ENCODE results near the gene PRC1. TPM values are rescaled to one million over a fixed set of nuclear protein-coding genes. Genes with fewer than 3 reads are reported as not detected.

Gene PRC1
- polyA plus RNA-seq, 1 donor (not counting 4 experiments of a cell fraction or from before 2014, with no cell fraction given): 105 TPM

DNA sequence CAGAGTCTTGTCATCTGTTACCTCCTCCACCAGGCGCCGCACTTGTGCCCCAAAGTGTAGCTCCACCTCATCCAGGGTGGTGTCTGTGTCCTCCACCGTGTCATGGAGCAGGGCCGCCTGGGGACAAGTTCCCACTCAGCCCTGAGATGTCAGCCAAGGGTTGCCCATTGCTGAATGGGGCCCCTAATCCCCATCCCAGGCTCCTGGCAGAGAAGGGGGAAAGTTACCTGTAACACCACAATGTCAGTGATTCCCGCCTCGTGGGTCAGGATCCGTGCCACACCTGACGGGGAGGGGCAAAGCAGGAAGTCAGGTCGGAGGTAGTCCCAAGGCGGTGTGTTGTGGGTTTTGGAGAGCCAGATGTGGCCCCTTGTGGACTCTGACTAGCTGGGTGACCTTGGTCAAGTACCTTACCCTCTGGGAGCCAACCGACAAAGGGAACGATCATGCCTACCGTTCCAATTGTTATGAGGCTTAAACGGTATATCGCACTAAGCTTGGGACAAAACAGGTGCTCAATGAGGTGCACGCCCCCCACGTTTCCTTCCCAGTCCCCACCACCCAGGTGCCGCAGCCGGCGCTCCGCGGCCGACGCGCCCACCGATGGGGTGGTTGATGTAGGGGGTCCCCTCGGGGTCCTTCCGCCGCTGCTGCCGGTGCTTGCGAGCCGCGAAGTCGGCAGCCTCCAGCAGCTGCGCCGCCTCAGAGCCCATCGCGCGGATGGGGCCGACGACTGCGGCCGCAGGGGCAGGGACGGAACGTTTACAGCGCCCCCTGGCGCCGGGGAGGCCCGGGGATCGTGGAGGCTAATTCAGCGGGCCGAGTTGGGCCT, 62.3 kb downstream of the PRC1 start, which contains the start of gene HDDC3:
HDDC3 (minus strand) TSS at position 722 of the 832 bp plus-strand sequence; CDS start at position 713, 9 bp downstream.
- Histone ChIP-seq H3K27ac (ENCODE audit: control insufficient read depth, insufficient read depth, low read length) (peak within 1 kb of the TSS; percentile 83), H3K9ac (ENCODE audit: control insufficient read depth, extremely low read depth, insufficient read depth, low read length) (peak within 1 kb of the TSS; percentile 76), H3K4me2 (ENCODE audit: control insufficient read depth, extremely low read depth, insufficient read depth, low read depth, low read length) (peak within 1 kb of the TSS; percentile 90), H4K20me1 (ENCODE audit: control insufficient read depth, extremely low read depth, insufficient read depth, low read length) (no peaks in the 10 kb centered on the region), H3K36me3 (ENCODE audit: control insufficient read depth in 2 of 2, extremely low read depth in 1 of 2, insufficient read depth in 2 of 2, low read length in 2 of 2) (peaks cover 3 to 5% of the 10 kb centered on the region in 2 experiments), H3K4me3 (ENCODE audit: control insufficient read depth in 2 of 3, extremely low read depth in 1 of 3, insufficient read depth in 2 of 3, low read depth in 1 of 3, low read length in 3 of 3) (peak within 1 kb of the TSS; percentile 78 to 91 (median 89)), H3K27me3 (ENCODE audit: control insufficient read depth, extremely low read depth, insufficient read depth, low read length) (no peaks in the 10 kb centered on the region), H2AFZ (ENCODE audit: control insufficient read depth, low read length) (peak within 1 kb of the TSS; percentile 92), H3K9me1 (ENCODE audit: control insufficient read depth, extremely low read depth, insufficient read depth, low read length) (no peaks in the 10 kb centered on the region), H3K4me1 (ENCODE audit: control insufficient read depth, extremely low read depth, insufficient read depth, low read length) (peaks cover 39% of the 10 kb centered on the region), H3K9me3 (ENCODE audit: control insufficient read depth, low read depth, low read length) (no peaks in the 10 kb centered on the region), H3K79me2 (ENCODE audit: control insufficient read depth, insufficient read depth, low read length) (peaks cover 17% of the 10 kb centered on the region)
- no peak for TF ChIP-seq EZH2 (IDR thresholded peaks at IDR 0.05; ENCODE audit: low read length)
- TF ChIP-seq, protein P1, sequence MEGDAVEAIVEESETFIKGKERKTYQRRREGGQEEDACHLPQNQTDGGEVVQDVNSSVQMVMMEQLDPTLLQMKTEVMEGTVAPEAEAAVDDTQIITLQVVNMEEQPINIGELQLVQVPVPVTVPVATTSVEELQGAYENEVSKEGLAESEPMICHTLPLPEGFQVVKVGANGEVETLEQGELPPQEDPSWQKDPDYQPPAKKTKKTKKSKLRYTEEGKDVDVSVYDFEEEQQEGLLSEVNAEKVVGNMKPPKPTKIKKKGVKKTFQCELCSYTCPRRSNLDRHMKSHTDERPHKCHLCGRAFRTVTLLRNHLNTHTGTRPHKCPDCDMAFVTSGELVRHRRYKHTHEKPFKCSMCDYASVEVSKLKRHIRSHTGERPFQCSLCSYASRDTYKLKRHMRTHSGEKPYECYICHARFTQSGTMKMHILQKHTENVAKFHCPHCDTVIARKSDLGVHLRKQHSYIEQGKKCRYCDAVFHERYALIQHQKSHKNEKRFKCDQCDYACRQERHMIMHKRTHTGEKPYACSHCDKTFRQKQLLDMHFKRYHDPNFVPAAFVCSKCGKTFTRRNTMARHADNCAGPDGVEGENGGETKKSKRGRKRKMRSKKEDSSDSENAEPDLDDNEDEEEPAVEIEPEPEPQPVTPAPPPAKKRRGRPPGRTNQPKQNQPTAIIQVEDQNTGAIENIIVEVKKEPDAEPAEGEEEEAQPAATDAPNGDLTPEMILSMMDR (optimal IDR thresholded peaks at IDR 0.05 in 1 of 3, IDR thresholded peaks at IDR 0.05 in 1 of 3, conservative IDR thresholded peaks at IDR 0.05 in 1 of 3; ENCODE audit: extremely low read depth in 1 of 3, insufficient read depth in 2 of 3, low read length in 3 of 3): peak; percentile 80 to 97 (median 89)
- FAIRE-seq: no peak
- dilution Hi-C loops (cut with MboI; ENCODE audit: extremely low pct_ligation_motif_present, low sequenced_read_pairs): no loop called here
- peak; percentile 72 for DNase-seq (ENCODE audit: low read depth, low spot score)

GRCh38 chr15:90931575-90931827, 62.8 kb downstream of the PRC1 start:
- Histone ChIP-seq H3K27ac (ENCODE audit: control insufficient read depth, insufficient read depth, low read length) (peak overlapping the region; percentile 83), H3K9ac (ENCODE audit: control insufficient read depth, extremely low read depth, insufficient read depth, low read length) (peak overlapping the region; percentile 76), H4K20me1 (ENCODE audit: control insufficient read depth, extremely low read depth, insufficient read depth, low read length) (no peaks in the 10 kb centered on the region), H3K36me3 (ENCODE audit: control insufficient read depth in 2 of 2, extremely low read depth in 1 of 2, insufficient read depth in 2 of 2, low read length in 2 of 2) (peaks cover 2 to 3% of the 10 kb centered on the region in 2 experiments), H3K79me2 (ENCODE audit: control insufficient read depth, insufficient read depth, low read length) (peaks cover 12% of the 10 kb centered on the region), H3K9me3 (ENCODE audit: control insufficient read depth, low read depth, low read length) (no peaks in the 10 kb centered on the region), H3K4me3 (ENCODE audit: control insufficient read depth in 2 of 3, extremely low read depth in 1 of 3, insufficient read depth in 2 of 3, low read depth in 1 of 3, low read length in 3 of 3) (peak overlapping the region; percentile 78 to 91 (median 89)), H2AFZ (ENCODE audit: control insufficient read depth, low read length) (no peak overlapping the region), H3K4me2 (ENCODE audit: control insufficient read depth, extremely low read depth, insufficient read depth, low read depth, low read length) (peak overlapping the region; percentile 90), H3K9me1 (ENCODE audit: control insufficient read depth, extremely low read depth, insufficient read depth, low read length) (no peaks in the 10 kb centered on the region), H3K27me3 (ENCODE audit: control insufficient read depth, extremely low read depth, insufficient read depth, low read length) (no peaks in the 10 kb centered on the region), H3K4me1 (ENCODE audit: control insufficient read depth, extremely low read depth, insufficient read depth, low read length) (peaks cover 37% of the 10 kb centered on the region)
- TF ChIP-seq EZH2 (IDR thresholded peaks at IDR 0.05; ENCODE audit: low read length): no peak
- TF ChIP-seq, protein P1 (optimal IDR thresholded peaks at IDR 0.05 in 1 of 3, IDR thresholded peaks at IDR 0.05 in 1 of 3, conservative IDR thresholded peaks at IDR 0.05 in 1 of 3; ENCODE audit: extremely low read depth in 1 of 3, insufficient read depth in 2 of 3, low read length in 3 of 3): no peak
- no peak for DNase-seq (ENCODE audit: low read depth, low spot score)
- no peak for FAIRE-seq
- dilution Hi-C loops (cut with MboI; ENCODE audit: extremely low pct_ligation_motif_present, low sequenced_read_pairs): no loop called here
